ENCODE measurements around the gene LMX1B.

- TF ChIP-seq POLR2A (IDR thresholded peaks at IDR 0.05; ENCODE audit: low read depth, low read length), result no peak
- no peak for TF ChIP-seq TAF1 (IDR thresholded peaks at IDR 0.05; ENCODE audit: low read depth, low read length)
- no peak for TF ChIP-seq PAX5 (IDR thresholded peaks at IDR 0.05; ENCODE audit: insufficient read depth, low read length, severe bottlenecking)
These were observed 17.7 kb upstream of the LMX1B start for GRCh38 chr9:126595982-126596381.

Data from GM12891 (cell line).